HepG2 (cell line): ENCODE measurements around the gene MYO16. TPM values are rescaled to one million over a fixed set of nuclear protein-coding genes. Genes with fewer than 3 reads are reported as not detected.

Source experiments
- ATAC-seq: fragments of 200-7000 bp; cut with Tn5 transposase; 3 replicates; pipeline ENCODE4 v1.9.1; 2020; ENCODE audit warnings: mild to moderate bottlenecking, moderate library complexity
- BruUV-seq: library from RNA; stranded (reverse); fragments of 400-500 nt; replicated peaks from 2 replicates; lab custom pipeline; 2021; lab: Mats Ljungman, UMichigan
- CTCF ChIA-PET: fragments of 300-600 bp; formaldehyde crosslinking; extraction: SDS; loops from one replicate; lab custom pipeline; 2021; ENCODE audit warnings: low total read pairs, inconsistent platforms, low intra/inter-chr PET ratio; lab: Yijun Ruan, JAX
- POLR2A ChIA-PET: fragments of 350-600 bp; sonication (Branson Sonifier 250); formaldehyde crosslinking; loops from one replicate; lab custom pipeline; 2020; ENCODE audit warnings: antibody characterized with exemption, inconsistent platforms; lab: Yijun Ruan, JAX
- DNase-seq: peaks from one replicate; pipeline ENCODE4 v3.0.0-alpha.2; 2015; ENCODE audit warnings: low spot score
- FAIRE-seq: peaks from 3 replicates; lab custom pipeline; 2011; peaks lifted over from hg19 to GRCh38; lab: Jason Lieb, UNC
- H2AFZ ChIP-seq: one replicate; pipeline ENCODE4 v1.6.1; 2011; ENCODE audit warnings: low read length, inconsistent platforms
- H3K27ac ChIP-seq: fragments of 300-600 bp; 3 replicates; pipeline ENCODE4 v1.8.0; 2011; ENCODE audit warnings: mixed run types, mild to moderate bottlenecking, mixed read lengths, low read length, inconsistent platforms; ENCODE audit not compliant: insufficient read depth; ENCODE audit errors: extremely low read length
- H3K27me3 ChIP-seq, 2 experiments: fragments of 200-600 bp in 1 of 2; 2 replicates in 1 of 2; 3 replicates in 1 of 2; pipeline versions ENCODE4 v1.6.0 to v1.8.0; 2011; ENCODE audit warnings: low read length in 2 of 2, mild to moderate bottlenecking in 2 of 2, moderate library complexity in 2 of 2, inconsistent platforms in 1 of 2; ENCODE audit not compliant: insufficient read depth in 2 of 2, control insufficient read depth in 1 of 2
- H3K36me3 ChIP-seq, 2 experiments: fragments of 200-600 bp in 1 of 2; replicated peaks in 1 of 2; 2 replicates in 1 of 2; 3 replicates in 1 of 2; pipeline versions ENCODE4 v1.5.1 to v1.8.0; 2011; ENCODE audit warnings: low read length in 2 of 2, inconsistent platforms in 1 of 2; ENCODE audit not compliant: insufficient read depth in 2 of 2, control insufficient read depth in 1 of 2
- H3K4me1 ChIP-seq: 2 replicates; pipeline ENCODE4 v1.5.1; 2012; ENCODE audit warnings: low read length, inconsistent platforms; ENCODE audit not compliant: insufficient read depth
- H3K4me2 ChIP-seq: 2 replicates; pipeline ENCODE4 v1.6.0; 2011; ENCODE audit warnings: low read depth, low read length, inconsistent platforms
- H3K4me3 ChIP-seq, 3 experiments: fragments of 200-600 bp in 1 of 3; sonication (generic), shearing (Covaris generic) in 1 of 3; replicated peaks in 1 of 3; 2 replicates each; pipeline ENCODE4 v1.5.1; 2011 to 2016; ENCODE audit warnings: low read length in 3 of 3, inconsistent platforms in 2 of 3, low read depth in 2 of 3, mild to moderate bottlenecking in 2 of 3, control low read depth in 1 of 3, mixed read lengths in 1 of 3; ENCODE audit not compliant: insufficient read depth in 1 of 3
- H3K79me2 ChIP-seq: one replicate; pipeline ENCODE4 v1.6.1; 2011; ENCODE audit warnings: low read length, inconsistent platforms; ENCODE audit not compliant: insufficient read depth
- H3K9ac ChIP-seq: 2 replicates; pipeline ENCODE4 v1.6.0; 2011; ENCODE audit warnings: mild to moderate bottlenecking, low read depth, low read length, inconsistent platforms; ENCODE audit not compliant: insufficient read depth
- H3K9me3 ChIP-seq: 2 replicates; pipeline ENCODE4 v1.5.1; 2012; ENCODE audit warnings: mild to moderate bottlenecking, low read length
- H4K20me1 ChIP-seq: 2 replicates; pipeline ENCODE4 v1.6.0; 2011; ENCODE audit warnings: inconsistent platforms, mild to moderate bottlenecking, low read length, moderate library complexity; ENCODE audit not compliant: insufficient read depth
- ARID2 ChIP-seq: sonication (generic); formaldehyde crosslinking; IDR thresholded peaks from 2 replicates; pipeline ENCODE4 v1.8.1; 2022; ENCODE audit warnings: mild to moderate bottlenecking, missing genetic modification reagents, borderline replicate concordance
- BRF2 ChIP-seq: sonication (generic); formaldehyde crosslinking; IDR thresholded peaks from 2 replicates; pipeline ENCODE4 v1.8.1; 2022; ENCODE audit warnings: mild to moderate bottlenecking, missing genetic modification reagents
- HHEX ChIP-seq: IDR thresholded peaks from 2 replicates; pipeline ENCODE4 v1.6.1; 2016; ENCODE audit warnings: control low read depth
- JUNB ChIP-seq: sonication (generic); formaldehyde crosslinking; IDR thresholded peaks from 2 replicates; pipeline ENCODE4 v1.8.0; 2022; ENCODE audit warnings: missing genetic modification reagents, mild to moderate bottlenecking, borderline replicate concordance
- MTA3 ChIP-seq: sonication (generic); formaldehyde crosslinking; IDR thresholded peaks from 2 replicates; pipeline ENCODE4 v1.4.0; 2020; ENCODE audit warnings: missing genetic modification reagents
- REL ChIP-seq: sonication (generic); formaldehyde crosslinking; conservative IDR thresholded peaks from 2 replicates; pipeline ENCODE4 v1.8.0; 2022; ENCODE audit warnings: mild to moderate bottlenecking, missing genetic modification reagents, moderate library complexity
- TGIF2 ChIP-seq: IDR thresholded peaks from 2 replicates; pipeline ENCODE4 v1.6.1; 2016; ENCODE audit warnings: control low read depth, missing compliant biosample characterization
- TMF1 ChIP-seq: sonication (generic); formaldehyde crosslinking; IDR thresholded peaks from 2 replicates; pipeline ENCODE4 v1.8.1; 2022; ENCODE audit warnings: low read depth, missing genetic modification reagents
- ZBTB3 ChIP-seq: sonication (generic); formaldehyde crosslinking; IDR thresholded peaks from 2 replicates; pipeline ENCODE4 v1.4.0; 2020; ENCODE audit warnings: low read depth, mild to moderate bottlenecking, moderate library complexity, missing genetic modification reagents, borderline replicate concordance
- ZNF12 ChIP-seq: sonication (generic); formaldehyde crosslinking; IDR thresholded peaks from 2 replicates; pipeline ENCODE4 v1.5.0; 2020; ENCODE audit warnings: missing genetic modification reagents
- ZNF367 ChIP-seq: sonication (generic); formaldehyde crosslinking; IDR thresholded peaks from 2 replicates; pipeline ENCODE4 v1.4.0; 2020; ENCODE audit warnings: missing genetic modification reagents, borderline replicate concordance
- ZNF678 ChIP-seq: sonication (generic); formaldehyde crosslinking; IDR thresholded peaks from 2 replicates; pipeline ENCODE4 v1.4.0; 2020; ENCODE audit warnings: mild to moderate bottlenecking, missing genetic modification reagents
- ZNF772 ChIP-seq: sonication (generic); formaldehyde crosslinking; IDR thresholded peaks from 2 replicates; pipeline ENCODE4 v1.5.0; 2020; ENCODE audit warnings: mild to moderate bottlenecking, missing genetic modification reagents
- ZSCAN21 ChIP-seq: sonication (generic); formaldehyde crosslinking; IDR thresholded peaks from 2 replicates; pipeline ENCODE4 v1.8.0; 2022; ENCODE audit warnings: mild to moderate bottlenecking, missing genetic modification reagents, moderate library complexity, borderline replicate concordance
- ZSCAN5A ChIP-seq: sonication (generic); formaldehyde crosslinking; IDR thresholded peaks from 2 replicates; pipeline ENCODE4 v1.8.0; 2022; ENCODE audit warnings: mild to moderate bottlenecking, missing genetic modification reagents, borderline replicate concordance
- ZZZ3 ChIP-seq: sonication (generic); formaldehyde crosslinking; IDR thresholded peaks from 2 replicates; pipeline ENCODE4 v1.4.0; 2020; ENCODE audit warnings: missing genetic modification reagents, mild to moderate bottlenecking, borderline replicate concordance
- WGBS: methylation state at CpG from one replicate; pipeline ENCODE4 v1.1.6; 2017; ENCODE audit warnings: low lambda C conversion rate; 5-methylcytosine and 5-hydroxymethylcytosine counted together
- in situ Hi-C: cut with HindIII; loops from 2 replicates; pipeline ENCODE4 v1.10.0; 2017; ENCODE audit warnings: low pct_unique_long_range_greater_than_20kb; ENCODE audit not compliant: extremely low pct_ligation_motif_present
- intact Hi-C: fragments of 100-400 bp; cut with micrococcal nuclease; formaldehyde crosslinking; loops from one replicate; pipeline ENCODE4 v1.10.0; 2022; ENCODE audit not compliant: unreplicated experiment
- polyA plus RNA-seq, 8 experiments: library from polyadenylated mRNA; depleted of rRNA in 3 of 8; stranded (reverse) in 7 of 8; unstranded in 1 of 8; fragments of >200 nt; fragmentation: Illumina TruSeq in 4 of 8; extraction: Trizol in 4 of 8; gene quantifications; 2 replicates each; pipeline versions ENCODE4 v1.2.1 to v1.2.3, GENCODE V29; 2011 to 2016; ENCODE audit warnings: low read depth in 4 of 8, missing spikeins in 1 of 8, mixed read lengths in 1 of 8; ENCODE audit not compliant: insufficient read depth in 1 of 8
- total RNA-seq, 5 experiments: library from RNA; depleted of rRNA; stranded (reverse); fragments of >200 nt; fragmentation: Illumina TruSeq; extraction: Trizol; gene quantifications; 2 replicates each; pipeline ENCODE4 v1.2.3, GENCODE V29; 2016; ENCODE audit warnings: low read depth in 1 of 5
- TF ChIP-seq, protein P1 (sequence below): sonication (generic); formaldehyde crosslinking; IDR thresholded peaks from 2 replicates; pipeline ENCODE4 v1.4.0; 2020; ENCODE audit warnings: mild to moderate bottlenecking, missing genetic modification reagents

The MYO16 gene
- total and polyA plus RNA-seq, 2 of the 13 experiments (the other 11 are each of a cell fraction or from before 2014, with no cell fraction given): not detected

DNA sequence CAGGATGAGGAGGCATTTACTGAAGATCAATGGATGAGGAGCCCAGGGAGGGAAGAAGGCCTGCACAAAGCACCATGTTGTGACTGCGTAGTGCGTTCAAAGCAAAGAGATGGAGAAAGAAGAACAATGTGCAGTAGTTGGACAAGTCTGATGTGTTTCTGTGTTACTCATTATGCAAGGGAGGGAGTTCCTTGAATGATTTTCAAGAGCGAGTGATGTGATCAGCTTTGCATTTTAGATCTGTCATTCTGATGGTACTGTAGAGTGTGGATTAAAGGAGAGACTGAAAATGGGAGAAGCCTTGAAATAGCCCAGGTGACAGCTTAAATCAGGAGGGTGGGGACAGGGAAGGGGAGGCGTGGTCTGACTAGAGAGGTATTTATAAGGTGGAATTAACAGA lies 9.5 kb downstream of the MYO16 start (continued):
- TF ChIP-seq ZBTB3 (CRISPR knock-in tag) (no peak), ARID2 (no peak), ZSCAN21 (CRISPR knock-in tag) (no peak)

GRCh38 chr13:108643646-108644353 lies 14.4 kb downstream of the MYO16 start:
- no TSS peak for BruUV-seq
- H3K4me2 ChIP-seq: no peak overlapping the region
- H3K4me1 ChIP-seq: no peaks in the 10 kb centered on the region
- ATAC-seq (no peak), FAIRE-seq (no peak), DNase-seq (no peak)
- H2AFZ ChIP-seq: no peak overlapping the region
- peaks cover 98% of the 10 kb centered on the region for H3K9me3 ChIP-seq
- H3K27me3 ChIP-seq: no peaks in the 10 kb centered on the region
- no peak overlapping the region for H3K27ac ChIP-seq
- no peaks in the 10 kb centered on the region for H3K79me2 ChIP-seq
- in situ Hi-C loops: no loop called here
- CTCF ChIA-PET: no interaction called here
- WGBS: 7% methylated on average over 4 of the region's 4 CpGs
- no peak overlapping the region for H3K4me3 ChIP-seq
- intact Hi-C loops: no loop called here
- H4K20me1 ChIP-seq: no peaks in the 10 kb centered on the region
- POLR2A ChIA-PET: no interaction called here
- H3K9ac ChIP-seq: no peak overlapping the region
- H3K36me3 ChIP-seq: no peaks in the 10 kb centered on the region
- TF ChIP-seq TGIF2 (CRISPR knock-in tag): no peak
- no peak for TF ChIP-seq ZNF678
- no peak for TF ChIP-seq ZSCAN5A (CRISPR knock-in tag)
- no peak for TF ChIP-seq MTA3 (CRISPR knock-in tag)
- no peak for TF ChIP-seq TMF1 (CRISPR knock-in tag)
- TF ChIP-seq ZNF772: no peak
- TF ChIP-seq BRF2 (CRISPR knock-in tag): no peak
- TF ChIP-seq, protein P1, sequence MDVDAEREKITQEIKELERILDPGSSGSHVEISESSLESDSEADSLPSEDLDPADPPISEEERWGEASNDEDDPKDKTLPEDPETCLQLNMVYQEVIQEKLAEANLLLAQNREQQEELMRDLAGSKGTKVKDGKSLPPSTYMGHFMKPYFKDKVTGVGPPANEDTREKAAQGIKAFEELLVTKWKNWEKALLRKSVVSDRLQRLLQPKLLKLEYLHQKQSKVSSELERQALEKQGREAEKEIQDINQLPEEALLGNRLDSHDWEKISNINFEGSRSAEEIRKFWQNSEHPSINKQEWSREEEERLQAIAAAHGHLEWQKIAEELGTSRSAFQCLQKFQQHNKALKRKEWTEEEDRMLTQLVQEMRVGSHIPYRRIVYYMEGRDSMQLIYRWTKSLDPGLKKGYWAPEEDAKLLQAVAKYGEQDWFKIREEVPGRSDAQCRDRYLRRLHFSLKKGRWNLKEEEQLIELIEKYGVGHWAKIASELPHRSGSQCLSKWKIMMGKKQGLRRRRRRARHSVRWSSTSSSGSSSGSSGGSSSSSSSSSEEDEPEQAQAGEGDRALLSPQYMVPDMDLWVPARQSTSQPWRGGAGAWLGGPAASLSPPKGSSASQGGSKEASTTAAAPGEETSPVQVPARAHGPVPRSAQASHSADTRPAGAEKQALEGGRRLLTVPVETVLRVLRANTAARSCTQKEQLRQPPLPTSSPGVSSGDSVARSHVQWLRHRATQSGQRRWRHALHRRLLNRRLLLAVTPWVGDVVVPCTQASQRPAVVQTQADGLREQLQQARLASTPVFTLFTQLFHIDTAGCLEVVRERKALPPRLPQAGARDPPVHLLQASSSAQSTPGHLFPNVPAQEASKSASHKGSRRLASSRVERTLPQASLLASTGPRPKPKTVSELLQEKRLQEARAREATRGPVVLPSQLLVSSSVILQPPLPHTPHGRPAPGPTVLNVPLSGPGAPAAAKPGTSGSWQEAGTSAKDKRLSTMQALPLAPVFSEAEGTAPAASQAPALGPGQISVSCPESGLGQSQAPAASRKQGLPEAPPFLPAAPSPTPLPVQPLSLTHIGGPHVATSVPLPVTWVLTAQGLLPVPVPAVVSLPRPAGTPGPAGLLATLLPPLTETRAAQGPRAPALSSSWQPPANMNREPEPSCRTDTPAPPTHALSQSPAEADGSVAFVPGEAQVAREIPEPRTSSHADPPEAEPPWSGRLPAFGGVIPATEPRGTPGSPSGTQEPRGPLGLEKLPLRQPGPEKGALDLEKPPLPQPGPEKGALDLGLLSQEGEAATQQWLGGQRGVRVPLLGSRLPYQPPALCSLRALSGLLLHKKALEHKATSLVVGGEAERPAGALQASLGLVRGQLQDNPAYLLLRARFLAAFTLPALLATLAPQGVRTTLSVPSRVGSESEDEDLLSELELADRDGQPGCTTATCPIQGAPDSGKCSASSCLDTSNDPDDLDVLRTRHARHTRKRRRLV (CRISPR knock-in tag): no peak
- TF ChIP-seq ZNF12: no peak
- TF ChIP-seq REL: no peak
- no peak for TF ChIP-seq ZZZ3 (CRISPR knock-in tag)
- no peak for TF ChIP-seq JUNB (CRISPR knock-in tag)
- no peak for TF ChIP-seq ZNF367
- TF ChIP-seq HHEX (CRISPR knock-in tag): no peak
